GM19397 (cell line): ENCODE data around the gene ATP5IF1.

Source experiments
- ATAC-seq: cut with Tn5 transposase; IDR thresholded peaks from one replicate; pipeline ENCODE4 v1.9.1; 2021; ENCODE audit warnings: mild to moderate bottlenecking, moderate library complexity; ENCODE audit not compliant: unreplicated experiment

The ATP5IF1 gene

DNA sequence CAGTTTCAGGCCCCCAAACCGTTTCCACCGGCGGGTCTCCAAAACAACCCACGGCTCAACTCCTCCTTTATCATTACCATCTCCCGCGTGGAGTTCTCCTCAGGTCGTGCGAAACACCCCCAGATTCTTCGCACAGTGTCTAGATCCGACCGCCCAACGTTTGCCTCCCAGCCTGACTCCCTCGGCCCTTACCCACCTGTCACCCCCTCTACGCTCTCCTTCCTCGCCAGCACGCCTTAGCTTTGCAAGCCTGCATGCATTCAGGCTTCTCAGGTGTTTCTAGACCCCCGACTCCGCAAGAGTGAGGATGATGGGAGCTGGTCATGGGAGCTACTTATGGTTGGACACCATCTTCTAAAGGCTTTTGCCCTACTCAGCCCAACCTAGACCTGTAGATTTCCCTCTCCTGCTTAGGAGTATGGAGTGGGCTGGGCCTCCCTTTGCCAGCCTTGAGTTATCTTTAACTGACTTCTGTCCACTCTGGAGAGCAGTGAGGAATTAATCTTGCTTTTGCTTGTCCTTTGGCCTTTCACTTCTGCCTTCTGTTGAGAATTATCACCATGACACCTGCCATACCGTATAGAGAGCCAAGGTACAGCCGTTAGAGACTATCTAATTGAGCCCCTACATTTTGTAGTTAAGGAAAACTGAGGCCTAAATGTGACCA is 865 bp downstream of the ATP5IF1 start:
- ATAC-seq, result no peak

DNA sequence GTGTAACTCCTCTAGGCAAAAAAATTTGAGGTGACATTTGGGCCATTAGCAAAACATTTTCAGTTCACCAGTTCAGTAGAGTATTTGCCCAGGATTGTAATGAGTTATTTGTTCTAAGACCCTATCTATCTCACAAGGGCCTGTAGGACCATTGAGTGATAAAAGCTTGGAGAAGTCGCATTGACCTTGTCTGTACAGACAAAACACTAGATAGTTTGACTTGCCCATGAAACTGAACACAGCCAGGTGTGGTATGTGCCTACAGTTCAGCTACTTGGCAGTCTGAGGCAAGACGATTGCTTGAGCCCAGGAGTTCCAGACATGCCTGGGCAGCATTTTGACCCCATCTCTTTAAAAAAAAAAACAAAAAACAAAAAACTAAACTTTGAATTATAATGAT is 3.1 kb downstream of the ATP5IF1 start:
- ATAC-seq, result no peak

DNA sequence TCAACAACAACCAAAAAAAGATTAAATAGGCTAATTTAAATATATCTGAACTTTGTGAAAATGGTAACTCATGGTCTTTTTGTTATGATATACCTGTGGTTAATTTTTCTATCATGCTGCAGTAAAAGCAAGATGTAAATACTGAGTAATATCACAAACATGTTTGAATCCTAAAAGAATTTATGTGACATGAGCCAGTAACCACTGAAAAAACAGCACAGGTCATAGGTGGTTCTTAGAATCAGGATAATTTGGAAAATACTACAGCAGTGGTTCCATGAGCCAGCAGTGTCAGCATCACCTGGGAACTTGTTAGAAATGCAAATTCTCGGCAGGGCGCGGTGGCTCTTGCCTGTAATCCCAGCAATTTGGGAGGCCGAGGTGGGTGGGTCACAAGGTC is 4.1 kb downstream of the ATP5IF1 start:
- no peak for ATAC-seq

DNA sequence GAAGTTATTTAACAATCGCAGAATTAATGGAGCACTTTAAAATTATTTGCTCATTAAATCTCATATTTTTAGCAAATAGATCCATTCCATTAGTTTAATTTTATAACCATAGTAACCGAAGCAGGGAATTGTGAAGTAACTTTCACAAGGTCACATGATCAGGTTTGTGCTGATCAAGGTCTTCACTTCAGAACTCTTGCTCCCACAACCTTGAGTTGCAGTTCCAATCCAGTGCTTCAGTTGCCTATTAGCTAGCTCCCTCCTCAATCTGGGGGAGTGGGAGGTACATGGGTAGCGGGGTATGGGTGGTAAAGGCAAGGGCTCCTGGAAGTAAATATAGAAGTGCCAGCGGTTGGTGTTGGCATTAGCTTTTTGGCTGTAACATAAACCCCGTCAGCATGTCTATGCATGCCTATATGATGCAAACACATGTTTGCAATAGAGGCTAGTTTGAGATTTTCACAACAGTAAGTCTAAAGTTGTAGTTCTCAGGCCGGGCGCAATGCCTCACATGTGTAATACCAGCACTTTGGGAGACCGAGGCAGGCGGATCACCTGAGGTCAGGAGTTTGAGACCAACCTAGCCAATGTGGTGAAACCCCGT is 5.8 kb downstream of the ATP5IF1 start:
- ATAC-seq, result no peak

DNA sequence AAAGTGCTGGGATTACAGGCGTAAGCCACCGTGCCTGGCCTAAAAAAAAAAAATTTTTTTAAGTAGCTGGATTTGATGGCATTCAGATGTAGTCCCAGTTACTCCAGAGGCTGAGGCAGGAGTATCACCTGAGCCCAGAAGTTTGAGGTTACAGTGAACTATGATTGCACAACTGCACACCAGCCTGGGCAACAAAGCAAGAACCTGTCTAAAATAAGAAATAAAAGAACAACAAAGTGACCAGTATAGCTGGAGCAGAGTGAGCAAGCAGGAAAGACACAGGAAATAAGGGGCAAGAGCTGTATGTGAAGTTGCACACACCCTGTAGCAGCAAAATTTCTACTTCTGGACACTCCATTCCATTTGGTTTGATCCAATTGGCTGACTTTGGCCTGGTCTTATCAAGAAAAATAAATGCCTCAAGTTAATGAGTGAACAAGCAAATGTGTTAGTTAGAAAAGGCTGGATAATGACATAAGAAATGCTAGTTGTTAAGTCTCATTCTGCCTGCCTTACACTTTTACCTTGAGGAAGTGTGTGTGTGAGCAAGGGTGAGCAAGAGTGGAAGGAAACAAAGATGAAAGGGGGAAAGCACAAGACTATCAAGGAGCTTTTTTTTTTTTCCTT is 7.9 kb downstream of the ATP5IF1 start:
- no peak for ATAC-seq

DNA sequence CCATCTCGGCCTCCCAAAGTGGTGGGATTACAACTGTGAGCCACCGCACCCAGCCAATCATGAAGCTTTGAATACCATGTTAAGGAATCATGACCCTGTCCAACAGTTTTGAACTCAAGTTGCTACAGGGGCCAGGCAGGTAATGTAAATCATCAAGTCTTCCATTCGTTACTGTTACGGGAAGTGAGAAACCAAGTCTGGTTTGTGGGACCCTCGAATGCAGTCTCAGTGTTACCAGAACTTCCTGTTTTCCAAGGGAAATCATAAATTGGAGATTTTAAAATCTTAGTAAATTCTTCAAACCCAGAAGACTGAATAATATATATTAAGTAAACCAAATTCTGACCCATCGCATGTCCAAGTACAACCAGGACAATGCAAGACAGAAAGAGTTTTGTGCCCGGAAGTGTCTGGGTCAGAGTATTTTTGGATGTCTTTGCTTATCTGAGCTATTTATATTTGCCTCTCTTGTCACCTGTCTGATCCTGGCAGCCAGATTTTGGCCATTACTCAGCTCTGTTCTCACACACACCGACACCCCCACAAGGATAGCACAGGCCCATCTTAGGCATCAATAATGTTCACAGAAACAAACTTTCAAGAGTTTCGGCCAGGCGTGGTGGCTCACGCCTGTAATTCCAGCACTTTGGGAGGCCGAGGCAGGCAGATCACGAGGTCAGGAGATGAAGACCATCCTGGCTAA is 8.8 kb downstream of the ATP5IF1 start:
- ATAC-seq, result no peak

DNA sequence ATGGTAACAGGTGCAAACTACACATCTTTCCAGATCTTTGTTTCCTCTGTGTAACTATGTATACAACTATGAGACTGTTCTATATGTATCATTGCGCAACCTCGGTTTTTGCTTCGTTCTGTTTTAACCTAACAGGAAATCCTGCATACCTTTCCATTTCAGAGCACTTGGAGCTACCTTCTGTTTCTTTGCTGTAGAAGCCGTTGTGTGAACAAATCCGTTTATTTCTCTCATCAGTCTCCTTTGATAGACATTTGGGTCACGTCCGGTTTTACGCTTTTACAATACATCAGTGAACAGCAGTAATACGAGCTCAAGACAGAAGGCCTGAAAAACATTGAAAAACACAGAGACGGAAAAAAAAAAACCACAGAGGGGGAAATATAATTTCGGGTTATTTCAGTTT is 10.5 kb downstream of the ATP5IF1 start:
- ATAC-seq, result no peak

DNA sequence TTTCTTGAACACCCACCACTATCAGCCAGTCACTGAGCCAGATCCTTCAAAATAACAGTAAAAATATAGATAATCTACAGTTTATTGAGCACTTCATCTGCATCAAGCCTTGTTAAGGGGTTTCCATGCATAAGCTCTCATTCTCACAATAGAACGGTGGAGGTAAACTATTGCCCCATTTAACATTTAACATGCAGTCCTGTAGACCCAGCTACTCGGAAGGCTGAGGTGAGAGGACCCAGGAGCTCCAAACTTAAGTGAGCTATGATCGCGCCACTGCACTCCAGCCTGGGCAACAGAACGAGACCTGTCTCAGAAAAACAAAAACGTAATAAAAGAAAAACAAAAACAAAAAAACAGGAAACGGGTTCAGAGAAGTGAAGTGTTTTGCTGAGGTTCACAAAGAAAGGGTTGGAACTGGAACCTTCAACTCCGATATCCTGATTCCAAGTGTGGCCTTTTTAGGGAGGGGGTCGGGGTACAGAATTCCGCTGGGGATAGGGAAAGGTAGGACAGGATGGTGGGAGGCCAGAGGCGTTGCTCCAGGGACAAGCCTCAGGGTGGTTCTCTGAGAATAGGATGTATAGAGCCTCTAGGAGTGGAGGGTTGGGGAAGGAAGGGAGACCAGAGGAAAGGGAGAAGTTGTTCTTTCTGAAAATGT is 11.8 kb downstream of the ATP5IF1 start:
- ATAC-seq, result no peak

DNA sequence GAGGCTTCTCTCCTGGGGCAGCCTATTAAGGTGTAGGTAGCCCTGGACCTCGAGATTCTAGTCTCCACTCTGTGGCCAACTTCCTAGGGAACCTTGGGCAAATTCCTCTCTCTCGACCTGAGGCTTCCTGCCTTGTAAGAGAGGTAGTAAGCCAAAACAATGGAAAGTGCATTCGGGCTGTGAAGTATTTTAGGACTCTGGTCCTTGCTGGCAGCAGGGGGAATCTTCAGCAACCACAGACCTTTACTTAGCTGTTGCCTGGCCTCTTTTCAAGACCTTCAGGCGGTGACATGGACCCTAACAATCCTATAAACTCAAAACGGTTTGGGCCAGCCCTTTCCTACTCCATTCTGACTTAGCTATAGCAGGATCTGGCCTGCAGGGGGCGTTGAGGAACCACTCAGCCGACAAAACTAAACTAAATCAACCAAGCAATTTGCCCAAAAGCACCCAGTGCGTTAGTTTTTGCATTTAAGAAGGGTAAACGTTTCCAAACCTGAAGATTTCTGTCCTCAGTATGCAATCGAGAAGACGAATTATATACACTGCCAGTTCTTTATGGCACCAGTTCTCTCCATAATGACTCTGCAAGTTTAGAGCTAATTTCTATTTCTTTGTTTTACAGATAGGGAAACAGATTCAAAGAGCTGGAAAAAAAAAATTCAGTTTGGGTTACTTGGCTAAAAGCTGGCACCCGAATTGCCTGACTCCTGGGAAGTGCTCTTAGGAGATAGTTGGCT is 12.5 kb downstream of the ATP5IF1 start:
- ATAC-seq, result no peak

DNA sequence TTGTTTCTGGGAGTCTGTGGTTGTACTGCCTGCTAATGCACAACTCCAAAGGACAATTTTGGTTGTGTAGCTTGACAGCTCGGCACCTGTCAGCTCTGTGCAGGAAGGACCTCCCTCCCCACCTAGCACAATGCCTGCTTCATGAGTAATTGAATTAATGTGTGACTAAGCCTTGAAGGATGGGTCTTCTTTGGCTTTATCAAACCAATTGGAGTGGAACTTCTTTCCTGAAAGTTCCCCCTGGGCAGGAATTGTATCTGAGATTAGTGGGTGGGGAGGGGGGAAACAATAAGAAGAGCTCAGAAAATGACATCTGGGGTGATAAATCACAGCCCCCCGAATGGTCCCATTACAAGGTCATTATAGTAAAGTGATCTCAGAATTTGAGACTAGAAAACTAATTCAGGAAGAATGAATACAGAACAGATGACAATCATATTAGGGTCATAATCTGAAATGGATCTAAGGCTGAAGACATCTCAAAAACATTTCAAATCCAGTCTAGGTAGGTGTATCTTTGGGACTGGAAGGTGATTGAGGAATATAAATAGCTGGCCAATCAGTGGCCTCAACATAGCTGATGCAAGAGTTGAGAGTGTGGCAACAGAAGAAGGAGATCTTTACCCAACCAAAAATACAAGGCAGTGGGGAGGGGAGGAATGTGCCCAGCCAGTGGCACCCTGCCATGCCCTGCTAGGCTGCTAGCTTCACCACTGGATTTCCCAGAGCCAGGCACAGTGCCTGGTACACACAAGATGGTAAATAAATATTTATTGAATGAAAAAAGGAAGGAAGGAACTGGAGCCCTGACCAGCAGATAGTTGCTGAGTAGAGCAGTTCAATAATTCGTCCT is 13.3 kb downstream of the ATP5IF1 start:
- no peak for ATAC-seq

DNA sequence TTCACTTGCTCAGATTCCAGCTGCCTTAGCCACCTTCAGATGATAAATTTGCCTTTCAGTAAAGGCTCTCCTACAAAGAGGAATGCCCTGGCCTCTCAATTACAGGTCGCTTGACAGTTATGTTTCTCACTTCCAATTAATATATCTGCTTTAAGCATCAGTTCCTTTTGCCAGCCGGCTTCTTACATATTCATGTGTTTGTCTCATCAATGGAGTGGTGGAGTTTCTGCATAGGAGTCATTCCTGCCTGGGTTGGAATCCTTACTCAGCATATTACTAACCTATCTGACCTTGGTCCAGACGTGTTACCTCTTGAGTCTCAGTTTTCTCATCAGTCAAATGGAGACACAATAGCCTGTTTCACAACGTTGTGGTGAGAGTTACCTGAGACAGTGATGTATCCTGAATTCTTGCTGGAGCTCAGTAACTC is 14.0 kb downstream of the ATP5IF1 start:
- no peak for ATAC-seq

DNA sequence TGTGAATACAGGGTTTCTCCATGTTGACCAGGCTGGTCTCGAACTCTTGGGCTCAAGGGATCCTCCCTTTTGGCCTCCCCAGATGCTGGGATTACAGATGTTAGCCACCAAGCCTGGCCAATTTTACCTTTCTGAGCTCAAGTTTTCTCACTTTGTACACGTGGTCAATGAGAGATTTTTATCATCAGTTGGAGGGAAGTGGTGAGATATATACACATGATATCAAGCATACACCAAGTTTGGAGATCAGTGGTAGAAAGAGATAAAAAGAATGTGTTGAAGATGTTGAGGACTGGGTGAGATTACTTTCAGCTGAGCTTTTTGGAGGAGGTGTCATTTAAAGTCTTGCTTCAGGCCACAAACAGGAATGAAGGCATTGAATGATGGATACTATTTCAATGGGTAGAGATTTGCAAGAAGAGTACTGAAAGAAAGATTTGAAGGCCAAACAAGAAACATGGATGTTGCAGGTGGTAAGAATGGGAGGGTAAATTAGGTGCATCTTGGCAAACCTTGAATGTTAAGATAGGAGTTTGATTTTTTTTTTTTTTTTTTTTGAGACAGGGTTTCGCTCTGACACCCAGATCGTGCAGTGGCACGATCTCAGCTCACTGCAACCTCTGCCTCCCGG is 20.4 kb downstream of the ATP5IF1 start:
- ATAC-seq, result no peak

DNA sequence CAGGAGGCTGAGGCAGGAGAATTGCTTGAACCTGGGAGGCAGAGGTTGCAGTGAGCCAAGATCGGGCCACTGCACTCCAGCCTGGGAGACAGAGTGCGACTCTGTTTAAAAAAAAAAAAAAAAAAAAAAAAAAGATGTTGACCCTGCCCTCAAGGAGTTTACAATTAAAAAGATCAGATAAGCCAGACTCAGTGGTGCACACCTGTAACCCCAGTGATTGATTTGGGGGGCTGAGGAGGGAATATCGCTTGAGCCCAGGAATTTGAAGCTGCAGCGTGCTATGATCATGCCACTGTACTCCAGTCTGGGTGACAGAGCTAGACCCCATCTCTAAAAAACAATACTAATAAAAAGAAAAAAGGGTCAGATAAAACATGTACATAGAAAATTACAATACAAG is 21.8 kb downstream of the ATP5IF1 start:
- no peak for ATAC-seq

DNA sequence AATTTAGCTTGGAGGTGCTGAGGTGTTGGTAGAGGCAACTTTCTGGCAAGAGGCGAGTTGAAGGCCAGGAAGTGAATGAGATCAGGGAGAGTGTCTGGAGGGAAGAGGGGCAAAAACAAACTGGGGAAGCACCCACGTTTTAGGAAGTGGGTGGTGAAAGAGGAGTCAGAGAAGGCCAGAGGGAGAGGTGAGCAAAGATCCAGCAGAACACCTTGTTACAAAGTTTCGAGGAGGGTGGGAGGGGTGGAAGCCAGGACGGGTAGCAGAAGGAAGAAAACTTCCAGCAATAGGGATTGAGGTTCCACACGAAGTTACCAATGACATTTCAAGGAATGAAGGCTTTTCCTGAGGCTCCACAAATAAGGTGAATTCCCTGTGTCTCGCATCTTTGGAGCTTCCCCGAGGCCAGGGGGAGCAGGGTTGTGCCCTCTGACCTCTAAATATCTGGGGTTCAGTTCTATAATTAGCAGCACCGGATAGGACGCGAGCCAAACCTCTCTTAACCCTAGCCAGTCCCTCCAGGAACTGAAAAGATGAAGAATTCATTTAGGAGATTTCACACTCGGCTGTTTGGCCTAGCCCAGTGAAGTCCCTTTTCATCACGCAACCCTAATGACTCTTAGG is 22.8 kb downstream of the ATP5IF1 start:
- no peak for ATAC-seq

DNA sequence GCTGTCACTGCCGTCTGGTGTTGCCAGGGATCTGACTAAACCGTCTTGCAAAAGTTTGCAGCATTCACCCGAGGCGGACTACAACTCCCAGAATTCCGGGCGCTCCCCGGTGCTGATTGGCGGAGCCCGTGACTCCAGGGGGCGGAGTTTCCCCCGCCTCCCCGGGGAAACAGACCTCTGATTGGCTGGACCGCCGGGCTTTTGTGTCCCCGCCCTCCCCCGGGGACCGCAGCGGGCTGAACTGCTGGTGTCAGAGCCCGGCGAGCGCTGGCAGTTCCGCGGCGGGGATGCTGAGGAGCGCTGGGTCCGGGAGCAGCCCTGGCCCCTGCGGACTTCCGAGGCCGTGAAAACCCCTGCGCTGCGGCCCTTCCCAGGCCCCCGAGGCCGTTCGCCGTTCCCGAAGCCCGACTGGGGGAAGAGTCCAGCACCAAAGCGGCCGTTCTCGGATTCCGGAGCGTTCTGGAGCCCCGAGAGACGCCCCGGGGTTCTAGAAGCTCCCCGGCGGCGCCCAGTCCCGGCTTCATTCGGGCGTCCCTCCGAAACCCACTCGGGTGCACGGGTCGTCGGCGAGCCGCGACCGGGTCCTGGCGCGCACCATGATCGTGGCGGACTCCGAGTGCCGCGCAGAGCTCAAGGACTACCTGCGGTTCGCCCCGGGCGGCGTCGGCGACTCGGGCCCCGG is 23.5 kb downstream of the ATP5IF1 start, which contains the start of gene SESN2:
TSS of gene SESN2 (plus strand) at position 267 of the 682 bp plus-strand sequence. CDS start at position 597, 330 bp downstream.
- ATAC-seq, result peak; percentile 94

DNA sequence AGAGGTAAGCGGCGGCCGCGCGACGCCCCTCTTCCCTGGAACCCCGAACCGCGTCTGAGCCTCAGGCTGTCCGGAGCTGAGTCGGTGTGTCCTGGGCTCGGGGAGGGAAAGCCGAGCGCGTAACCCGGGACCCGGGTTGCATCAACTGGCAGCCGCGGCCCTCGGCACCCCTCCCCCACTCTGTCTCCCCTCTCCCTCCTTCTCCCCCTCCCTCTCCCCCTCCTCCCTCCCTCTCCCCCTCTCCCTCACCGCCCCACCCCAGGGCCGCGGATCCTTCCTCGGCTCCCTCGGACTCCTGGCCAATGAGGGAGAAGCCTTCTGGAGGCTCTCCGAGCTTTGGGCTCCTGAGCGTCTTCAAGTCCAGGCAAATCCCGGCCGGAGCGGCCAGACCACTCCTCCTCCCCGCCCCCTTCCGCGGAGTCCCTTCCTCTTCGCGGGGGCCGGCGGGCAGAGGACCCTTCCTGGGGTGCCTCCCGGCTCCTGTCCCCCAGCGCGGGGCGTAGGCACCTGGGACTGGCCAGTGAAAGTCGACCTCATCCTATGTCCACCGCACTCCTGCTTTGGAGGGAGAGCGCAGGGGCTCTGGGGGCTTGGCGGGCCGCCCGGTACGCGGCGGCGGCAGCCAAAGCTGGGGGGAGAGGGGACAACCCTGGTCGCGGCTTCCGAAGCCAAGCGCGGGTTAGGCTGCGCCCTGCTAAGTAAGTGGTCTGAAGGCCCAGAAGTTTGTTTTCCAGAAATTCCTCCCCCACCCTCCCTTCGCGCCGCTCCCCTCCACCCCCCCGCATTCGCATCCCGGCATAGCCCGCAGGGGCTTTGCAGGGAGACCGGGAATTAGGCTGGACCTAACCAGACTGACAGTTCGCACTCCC is 24.2 kb downstream of the ATP5IF1 start:
- peak; percentile 10 for ATAC-seq

DNA sequence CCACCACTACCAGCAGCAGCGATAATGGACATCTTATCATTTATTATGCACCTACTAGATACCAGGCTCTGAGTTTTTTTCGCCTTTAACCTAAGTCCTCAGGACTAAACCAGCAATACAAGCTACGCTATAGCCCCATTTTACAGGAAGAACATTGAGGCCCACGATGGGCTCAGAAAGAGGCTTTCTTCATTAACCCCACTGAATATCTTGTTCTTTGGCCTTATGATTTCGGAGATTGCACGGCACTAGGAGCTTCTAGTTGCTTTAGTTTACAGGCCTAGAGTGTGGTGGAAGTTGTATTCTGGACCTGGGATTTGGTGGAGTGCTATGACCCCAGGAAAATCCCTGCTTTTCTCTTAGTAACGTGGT is 24.9 kb downstream of the ATP5IF1 start:
- no peak for ATAC-seq
